SJCRH30 (cell line): ENCODE measurements around the gene TXLNA. TPM values are rescaled to one million over a fixed set of nuclear protein-coding genes. Genes with fewer than 3 reads are reported as not detected.

Source experiments
- DNase-seq, 2 experiments: peaks; one replicate each; pipeline ENCODE4 v3.0.0-alpha.2; 2015 to 2020
- H3K27ac ChIP-seq: fragments of 250-450 bp; sonication (Bioruptor Pico); 2 replicates; pipeline ENCODE4 v1.5.1; 2020; ENCODE audit warnings: mild to moderate bottlenecking, moderate library complexity
- H3K27me3 ChIP-seq: fragments of 250-450 bp; sonication (Bioruptor Pico); 2 replicates; pipeline ENCODE4 v1.5.1; 2020; ENCODE audit warnings: mild to moderate bottlenecking, moderate library complexity
- H3K36me3 ChIP-seq: fragments of 250-450 bp; sonication (Bioruptor Pico); 2 replicates; pipeline ENCODE4 v1.5.1; 2020; ENCODE audit warnings: mild to moderate bottlenecking, moderate library complexity
- H3K4me1 ChIP-seq: fragments of 250-450 bp; sonication (Bioruptor Pico); 2 replicates; pipeline ENCODE4 v1.5.1; 2020; ENCODE audit warnings: mild to moderate bottlenecking, moderate library complexity
- H3K4me3 ChIP-seq: fragments of 250-450 bp; sonication (Bioruptor Pico); 2 replicates; pipeline ENCODE4 v1.5.1; 2020; ENCODE audit warnings: mild to moderate bottlenecking, moderate library complexity
- H3K9me3 ChIP-seq: fragments of 250-450 bp; sonication (Bioruptor Pico); replicated peaks from 2 replicates; pipeline ENCODE4 v1.5.1; 2020; ENCODE audit warnings: mild to moderate bottlenecking, moderate library complexity
- total RNA-seq: library from RNA; depleted of rRNA; stranded (reverse); fragments of >200 nt; shearing (Covaris generic); gene quantifications from 2 replicates; pipeline ENCODE4 v1.2.3, GENCODE V29; 2014

Gene TXLNA
- total RNA-seq, 1 experiment from 2014 or later, result 83.5 TPM

DNA sequence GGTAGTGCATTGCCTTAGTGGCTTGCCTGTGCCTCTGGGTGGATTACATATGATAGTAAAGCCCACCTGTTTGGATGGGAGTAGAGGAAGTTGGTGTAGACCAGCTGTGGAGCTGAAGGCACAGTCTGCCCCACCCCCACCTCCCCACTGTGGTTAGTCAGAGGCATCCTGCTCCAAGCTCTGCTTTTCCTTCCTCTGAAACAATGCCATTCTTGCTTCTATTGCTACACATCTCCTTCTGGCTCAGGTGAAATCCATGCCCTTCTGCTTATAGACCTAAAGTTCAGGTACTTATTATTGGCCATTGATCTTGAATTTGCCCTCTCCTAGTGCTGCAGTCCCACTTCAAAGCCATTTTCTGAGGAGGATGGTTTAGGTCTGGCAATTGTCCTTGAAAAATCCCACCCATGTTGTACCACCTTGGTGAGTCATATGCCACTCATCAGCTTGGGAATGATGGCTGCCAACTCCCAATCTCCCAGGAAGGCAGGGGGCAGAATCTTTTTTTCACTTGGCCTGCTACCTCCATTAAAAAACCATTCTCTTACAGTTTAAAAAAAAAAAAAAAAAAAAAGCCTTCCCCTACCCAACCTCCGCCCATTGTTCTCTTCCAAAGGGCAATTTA, 6.7 kb upstream of the TXLNA start:
- no peaks in the 10 kb centered on the region for H3K4me1 ChIP-seq
- H3K27me3 ChIP-seq, result no peaks in the 10 kb centered on the region
- no peak overlapping the region for H3K27ac ChIP-seq
- H3K9me3 ChIP-seq, result no peaks in the 10 kb centered on the region
- no peak for DNase-seq
- H3K4me3 ChIP-seq, result no peak overlapping the region
- H3K36me3 ChIP-seq, result peaks cover 44% of the 10 kb centered on the region

DNA sequence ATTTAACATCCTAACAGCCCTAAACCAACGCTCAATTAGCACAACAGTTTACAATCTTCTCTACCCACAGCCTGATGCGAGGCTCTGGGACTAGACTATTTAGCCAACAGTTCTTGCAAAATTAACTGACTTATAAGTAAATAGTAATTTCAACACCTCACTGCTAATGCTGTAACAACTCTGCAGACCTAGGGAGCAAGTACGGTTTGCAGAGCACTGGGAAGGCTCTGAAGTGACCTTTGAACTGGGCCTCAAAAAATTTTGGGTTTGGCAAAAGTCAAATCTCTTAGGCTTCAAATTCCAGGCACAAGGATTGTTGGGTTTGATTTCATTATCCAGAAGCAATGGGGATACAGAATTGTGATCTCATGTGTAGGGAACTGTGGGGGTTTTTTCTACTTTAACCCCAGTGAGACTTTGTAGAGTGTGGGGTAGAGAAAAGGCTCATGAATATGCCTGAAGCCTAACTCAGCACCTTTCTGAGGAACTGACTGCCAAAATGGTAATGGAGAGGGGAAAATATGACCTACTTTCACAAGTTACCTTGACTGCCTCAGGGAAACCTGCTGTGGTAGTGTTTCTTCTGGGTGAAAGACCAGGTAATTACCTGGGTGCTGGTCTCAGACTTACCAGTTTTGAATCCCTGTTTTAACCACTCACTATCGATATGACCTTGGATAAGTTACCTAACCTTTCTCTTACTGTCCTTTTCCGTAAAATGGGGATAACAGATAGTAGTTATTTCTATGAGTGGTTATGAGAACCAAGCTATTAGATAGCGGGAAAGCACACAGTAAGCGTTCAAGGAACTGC, 889 bp upstream of the TXLNA start:
- Histone ChIP-seq H3K27ac (peak overlapping the region; percentile 79; the same call in 1 of the 2 replicates), H3K4me3 (peak overlapping the region; percentile 71), H3K27me3 (no peaks in the 10 kb centered on the region), H3K4me1 (peaks cover 10% of the 10 kb centered on the region), H3K36me3 (peaks cover 23% of the 10 kb centered on the region), H3K9me3 (no peaks in the 10 kb centered on the region)
- no peak for DNase-seq

DNA sequence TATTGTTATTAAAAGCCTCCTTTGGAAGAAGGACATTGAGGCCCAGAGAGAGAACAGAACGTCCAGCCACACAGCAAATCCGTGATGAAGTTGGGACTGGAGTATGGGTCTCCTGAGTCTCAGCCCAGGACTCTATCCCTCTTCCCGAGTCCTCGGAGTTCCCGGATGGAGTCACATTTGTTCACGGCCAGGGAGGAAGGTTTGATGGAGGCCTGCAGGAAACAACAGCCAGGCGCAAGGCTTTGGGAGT, 357 bp upstream of the TXLNA start:
- no peak for DNase-seq

DNA sequence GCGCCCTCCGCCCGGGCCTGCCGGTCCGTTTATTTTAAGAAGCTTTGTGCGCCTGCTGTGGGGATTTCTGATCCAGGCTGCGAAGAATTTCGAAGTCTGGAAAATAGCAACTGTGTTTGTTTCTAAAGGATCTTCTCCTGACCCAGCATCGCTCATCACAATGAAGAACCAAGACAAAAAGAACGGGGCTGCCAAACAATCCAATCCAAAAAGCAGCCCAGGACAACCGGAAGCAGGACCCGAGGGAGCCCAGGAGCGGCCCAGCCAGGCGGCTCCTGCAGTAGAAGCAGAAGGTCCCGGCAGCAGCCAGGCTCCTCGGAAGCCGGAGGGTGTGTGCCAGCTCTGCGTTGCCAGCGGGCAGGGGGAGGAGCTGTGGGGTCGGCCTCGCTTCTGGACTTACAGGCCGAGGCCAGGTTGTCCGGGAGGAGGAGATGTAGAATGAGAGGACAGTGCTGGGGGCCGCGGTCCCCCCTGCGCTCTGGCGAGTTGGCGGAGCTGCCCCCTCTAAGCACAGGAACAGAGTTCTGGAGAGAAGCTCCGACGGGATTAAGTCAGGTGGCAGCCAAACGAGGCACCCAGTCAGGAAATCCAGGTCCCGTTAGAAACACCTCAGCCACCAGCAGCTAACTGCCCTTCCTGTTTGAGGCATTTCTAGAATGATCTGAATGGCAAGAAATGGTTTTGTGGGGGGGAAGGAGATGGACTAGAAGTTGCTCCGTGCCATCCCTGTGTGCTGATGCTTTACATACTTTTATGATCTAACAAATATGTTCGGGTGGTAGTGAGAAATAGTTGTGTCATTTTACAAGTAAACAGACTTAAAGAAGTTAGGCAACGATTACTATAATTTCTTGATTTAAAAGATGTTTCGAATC, 948 bp downstream of the TXLNA start:
- Histone ChIP-seq H3K9me3 (no peaks in the 10 kb centered on the region), H3K27ac (peak overlapping the region; percentile 79), H3K4me3 (peak overlapping the region; percentile 71), H3K4me1 (peaks cover 10% of the 10 kb centered on the region), H3K27me3 (no peaks in the 10 kb centered on the region), H3K36me3 (peaks cover 37% of the 10 kb centered on the region)
- DNase-seq, result peak; percentile 67 to 69

More for the DNA sequence above, 357 bp upstream of the TXLNA start:
- peak overlapping the region; percentile 79 for H3K27ac ChIP-seq
- peaks cover 10% of the 10 kb centered on the region for H3K4me1 ChIP-seq
- no peaks in the 10 kb centered on the region for H3K27me3 ChIP-seq
- peak overlapping the region; percentile 71 for H3K4me3 ChIP-seq
- no peaks in the 10 kb centered on the region for H3K9me3 ChIP-seq
- H3K36me3 ChIP-seq, result peaks cover 26% of the 10 kb centered on the region

DNA sequence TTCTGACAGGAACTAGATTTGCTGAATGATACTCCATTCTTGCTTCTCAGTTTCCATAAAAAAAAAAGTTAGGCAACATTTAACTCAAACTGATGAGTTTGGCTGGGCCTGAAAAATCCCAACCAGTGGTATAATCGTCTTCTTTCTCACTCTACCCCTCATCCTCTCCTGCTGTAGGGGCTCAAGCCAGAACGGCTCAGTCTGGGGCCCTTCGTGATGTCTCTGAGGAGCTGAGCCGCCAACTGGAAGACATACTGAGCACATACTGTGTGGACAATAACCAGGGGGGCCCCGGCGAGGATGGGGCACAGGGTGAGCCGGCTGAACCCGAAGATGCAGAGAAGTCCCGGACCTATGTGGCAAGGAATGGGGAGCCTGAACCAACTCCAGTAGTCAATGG, 1.6 kb downstream of the TXLNA start:
- no peak for DNase-seq
- Histone ChIP-seq H3K36me3 (peaks cover 43% of the 10 kb centered on the region), H3K4me3 (peak overlapping the region; percentile 71), H3K27ac (no peak overlapping the region), H3K27me3 (no peaks in the 10 kb centered on the region), H3K4me1 (peaks cover 10% of the 10 kb centered on the region), H3K9me3 (no peaks in the 10 kb centered on the region)

DNA sequence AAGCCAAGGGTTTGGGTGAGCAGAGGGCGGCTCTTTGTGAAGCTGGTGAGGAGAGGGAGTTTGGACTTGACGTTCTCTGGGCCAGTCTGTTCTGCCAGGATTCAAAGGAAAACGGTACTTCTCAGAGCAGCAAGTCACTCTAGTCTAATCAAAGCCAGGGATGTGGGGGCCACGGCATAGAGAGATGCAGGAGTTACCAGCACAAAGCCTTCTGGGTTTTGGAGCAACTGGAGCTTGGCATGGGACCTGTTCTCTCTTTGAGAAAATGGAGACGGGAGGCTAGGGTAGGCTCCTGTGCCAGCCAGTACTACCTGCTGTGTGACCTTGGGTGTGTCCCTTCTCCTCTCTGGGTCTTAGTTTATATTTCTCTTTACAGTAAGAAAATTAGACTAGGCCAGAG, 2.1 kb downstream of the TXLNA start:
- peaks cover 47% of the 10 kb centered on the region for H3K36me3 ChIP-seq
- H3K9me3 ChIP-seq, result no peaks in the 10 kb centered on the region
- peaks cover 10% of the 10 kb centered on the region for H3K4me1 ChIP-seq
- no peaks in the 10 kb centered on the region for H3K27me3 ChIP-seq
- no peak for DNase-seq
- H3K27ac ChIP-seq, result no peak overlapping the region
- no peak overlapping the region for H3K4me3 ChIP-seq

DNA sequence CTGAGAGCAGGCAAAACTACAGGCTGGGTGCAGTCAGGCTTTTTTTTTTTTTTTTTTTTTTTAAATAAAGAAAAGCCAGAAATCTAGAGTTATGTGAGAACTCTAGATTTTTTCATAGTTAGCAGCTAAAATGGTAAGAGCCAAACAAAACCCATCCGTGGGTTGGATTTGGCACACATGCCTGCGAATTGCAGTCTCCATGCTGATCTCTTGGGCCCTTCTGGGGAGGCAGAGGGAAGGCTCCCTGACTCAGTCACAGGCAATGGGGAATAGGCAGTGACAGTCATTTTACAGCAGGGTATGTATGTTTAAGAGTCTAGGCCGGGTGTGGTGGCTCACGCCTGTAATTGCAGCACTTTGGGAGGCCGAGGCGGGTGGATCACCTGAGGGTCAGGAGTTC, 2.6 kb downstream of the TXLNA start:
- no peaks in the 10 kb centered on the region for H3K27me3 ChIP-seq
- H3K36me3 ChIP-seq, result peaks cover 50% of the 10 kb centered on the region
- no peak overlapping the region for H3K27ac ChIP-seq
- H3K4me1 ChIP-seq, result peaks cover 10% of the 10 kb centered on the region
- no peaks in the 10 kb centered on the region for H3K9me3 ChIP-seq
- no peak overlapping the region for H3K4me3 ChIP-seq
- DNase-seq, result no peak

DNA sequence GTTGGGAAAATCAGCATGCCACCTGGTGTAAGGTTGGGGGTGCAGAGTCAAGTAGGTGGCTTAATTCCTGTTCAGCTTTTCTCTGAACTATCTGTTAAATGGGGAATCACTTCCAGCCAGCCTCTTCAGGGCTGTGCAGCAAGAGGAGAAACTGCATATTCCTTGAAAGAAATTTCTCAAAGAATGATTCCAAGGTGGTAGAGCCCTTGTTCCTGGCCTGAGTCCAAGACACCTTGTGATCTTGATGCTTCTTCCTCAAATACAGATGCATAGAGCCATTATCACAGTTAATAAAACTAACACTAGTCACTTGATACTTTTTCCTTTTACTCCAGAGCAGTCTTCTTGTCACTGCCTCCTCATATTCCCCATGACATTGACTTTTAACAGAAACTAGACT, 5.2 kb downstream of the TXLNA start:
- H3K4me1 ChIP-seq, result peaks cover 10% of the 10 kb centered on the region
- H3K36me3 ChIP-seq, result peaks cover 75% of the 10 kb centered on the region
- no peak overlapping the region for H3K27ac ChIP-seq
- DNase-seq, result no peak
- H3K4me3 ChIP-seq, result no peak overlapping the region
- no peaks in the 10 kb centered on the region for H3K27me3 ChIP-seq
- H3K9me3 ChIP-seq, result no peaks in the 10 kb centered on the region

DNA sequence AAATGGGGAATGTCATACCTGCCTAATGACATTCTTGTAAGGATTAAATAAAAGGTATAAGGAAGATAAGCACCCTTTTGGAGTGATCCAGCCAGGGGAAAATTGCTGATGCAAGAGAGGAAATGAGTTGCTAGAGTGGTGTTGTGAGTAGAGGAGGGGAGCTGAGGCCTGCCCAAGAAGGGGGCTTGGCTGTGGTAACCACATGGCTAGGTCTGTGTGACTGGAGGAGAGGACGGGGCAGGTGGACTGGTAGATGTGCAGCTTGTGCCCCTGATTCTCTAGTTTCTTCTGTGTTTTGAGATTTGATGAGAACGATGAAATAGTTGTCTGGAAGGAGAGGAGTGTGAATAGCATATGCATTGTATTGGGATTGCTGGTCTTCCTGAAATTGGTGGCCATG, 6.6 kb downstream of the TXLNA start:
- peaks cover 5% of the 10 kb centered on the region for H3K4me1 ChIP-seq
- DNase-seq, result no peak
- H3K9me3 ChIP-seq, result no peaks in the 10 kb centered on the region
- H3K27me3 ChIP-seq, result no peaks in the 10 kb centered on the region
- H3K36me3 ChIP-seq, result peaks cover 84% of the 10 kb centered on the region
- H3K4me3 ChIP-seq, result no peak overlapping the region
- no peak overlapping the region for H3K27ac ChIP-seq

DNA sequence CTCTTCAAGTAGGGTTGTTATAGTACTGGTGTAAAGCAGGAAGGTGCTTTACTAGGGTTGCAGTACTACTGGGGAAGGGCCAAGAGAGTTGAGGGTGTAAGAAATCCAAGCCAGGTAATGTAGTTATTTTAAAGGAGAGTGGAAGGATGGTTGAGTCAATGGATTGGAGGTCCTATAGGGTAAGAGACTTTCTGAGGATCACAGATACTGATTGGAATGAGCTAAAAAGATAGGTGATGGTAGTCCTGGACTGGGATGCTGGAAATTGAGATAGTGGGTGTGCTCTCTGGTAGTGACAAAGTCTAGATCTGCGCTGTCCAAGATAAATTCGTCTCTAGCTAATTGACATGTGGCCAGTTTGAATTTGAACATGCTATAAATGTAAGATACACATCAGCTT, 7.0 kb downstream of the TXLNA start:
- Histone ChIP-seq H3K4me3 (no peak overlapping the region), H3K27me3 (no peaks in the 10 kb centered on the region), H3K27ac (no peak overlapping the region), H3K9me3 (no peaks in the 10 kb centered on the region), H3K36me3 (peaks cover 84% of the 10 kb centered on the region), H3K4me1 (peaks cover 1% of the 10 kb centered on the region; the same call in 1 of the 2 replicates)
- DNase-seq, result no peak

DNA sequence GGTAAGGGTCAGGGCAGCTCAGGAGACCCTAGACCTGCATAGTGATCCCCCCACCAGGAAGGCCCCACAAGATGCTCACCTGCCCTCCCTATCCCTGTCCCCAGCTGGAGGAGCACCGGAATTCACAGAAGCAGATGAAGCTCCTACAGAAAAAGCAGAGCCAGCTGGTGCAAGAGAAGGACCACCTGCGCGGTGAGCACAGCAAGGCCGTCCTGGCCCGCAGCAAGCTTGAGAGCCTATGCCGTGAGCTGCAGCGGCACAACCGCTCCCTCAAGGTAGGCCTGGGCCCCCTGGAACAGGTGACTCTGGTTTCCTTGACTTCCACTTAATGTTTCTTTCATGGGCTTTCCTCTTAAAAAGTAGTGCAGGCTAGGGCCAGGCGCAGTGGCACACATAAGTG, 8.4 kb downstream of the TXLNA start:
- Histone ChIP-seq H3K4me3 (no peak overlapping the region), H3K27me3 (no peaks in the 10 kb centered on the region), H3K36me3 (peaks cover 87% of the 10 kb centered on the region), H3K4me1 (no peaks in the 10 kb centered on the region), H3K9me3 (no peaks in the 10 kb centered on the region), H3K27ac (no peak overlapping the region)
- no peak for DNase-seq

DNA sequence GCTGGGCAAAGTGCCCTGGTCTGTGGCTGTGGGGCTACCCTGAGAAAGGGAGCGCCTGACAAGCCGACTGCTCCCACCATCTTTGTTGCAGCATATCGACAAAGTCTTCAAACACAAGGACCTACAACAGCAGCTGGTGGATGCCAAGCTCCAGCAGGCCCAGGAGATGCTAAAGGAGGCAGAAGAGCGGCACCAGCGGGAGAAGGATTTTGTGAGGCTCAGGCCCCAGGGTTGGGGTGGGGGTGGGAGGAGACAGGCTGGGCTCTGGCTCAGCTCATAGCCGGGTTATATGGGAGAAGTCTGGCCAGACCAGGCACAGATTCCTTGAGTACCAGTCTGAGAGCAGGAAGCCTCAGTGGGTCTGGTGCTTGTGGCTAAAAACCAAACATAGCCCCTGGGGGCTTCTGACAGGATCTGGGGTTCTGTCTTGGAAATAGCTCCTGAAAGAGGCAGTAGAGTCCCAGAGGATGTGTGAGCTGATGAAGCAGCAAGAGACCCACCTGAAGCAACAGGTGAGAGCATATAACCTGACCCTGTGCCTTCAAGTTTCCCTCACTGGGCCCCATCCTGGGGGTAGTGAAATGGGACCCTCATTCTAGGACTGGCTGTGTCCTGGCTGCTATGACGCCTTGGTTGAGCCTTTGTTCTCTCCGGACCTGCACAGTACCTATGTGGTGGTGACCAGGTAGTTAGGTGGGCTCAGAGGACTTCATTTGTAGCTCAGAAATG, 12.9 kb downstream of the TXLNA start:
- Histone ChIP-seq H3K27ac (no peak overlapping the region), H3K27me3 (no peaks in the 10 kb centered on the region), H3K36me3 (peaks cover 89% of the 10 kb centered on the region), H3K4me1 (no peaks in the 10 kb centered on the region), H3K9me3 (no peaks in the 10 kb centered on the region), H3K4me3 (no peak overlapping the region)
- DNase-seq, result no peak

DNA sequence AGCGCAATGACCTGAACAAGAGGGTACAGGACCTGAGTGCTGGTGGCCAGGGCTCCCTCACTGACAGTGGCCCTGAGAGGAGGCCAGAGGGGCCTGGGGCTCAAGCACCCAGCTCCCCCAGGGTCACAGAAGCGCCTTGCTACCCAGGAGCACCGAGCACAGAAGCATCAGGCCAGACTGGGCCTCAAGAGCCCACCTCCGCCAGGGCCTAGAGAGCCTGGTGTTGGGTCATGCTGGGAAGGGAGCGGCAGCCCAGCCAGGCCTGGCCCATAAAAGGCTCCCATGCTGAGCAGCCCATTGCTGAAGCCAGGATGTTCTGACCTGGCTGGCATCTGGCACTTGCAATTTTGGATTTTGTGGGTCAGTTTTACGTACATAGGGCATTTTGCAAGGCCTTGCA, 15.5 kb downstream of the TXLNA start:
- Histone ChIP-seq H3K9me3 (no peaks in the 10 kb centered on the region), H3K4me1 (peaks cover 6% of the 10 kb centered on the region; the same call in 1 of the 2 replicates), H3K27me3 (no peaks in the 10 kb centered on the region), H3K36me3 (peaks cover 64% of the 10 kb centered on the region), H3K4me3 (no peak overlapping the region), H3K27ac (no peak overlapping the region)
- DNase-seq, result no peak

DNA sequence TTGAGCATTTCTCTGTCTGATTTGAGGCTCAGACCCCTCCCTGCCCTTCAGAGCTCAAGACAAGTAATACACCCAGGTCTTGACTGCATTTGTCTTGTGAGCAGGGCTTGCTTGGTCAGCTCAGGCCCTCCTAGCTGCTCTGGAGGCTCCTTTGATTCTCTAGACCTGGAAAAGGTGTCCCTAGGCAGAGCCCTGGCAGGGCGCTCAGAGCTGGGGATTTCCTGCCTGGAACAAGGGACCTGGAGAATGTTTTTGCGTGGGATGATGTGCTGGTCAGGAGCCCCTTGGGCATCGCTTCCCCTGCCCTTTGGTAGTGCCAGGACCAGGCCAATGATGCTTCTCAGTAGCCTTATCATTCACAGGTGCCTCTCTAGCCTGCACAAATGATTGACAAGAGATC, 16.1 kb downstream of the TXLNA start:
- H3K27me3 ChIP-seq, result no peaks in the 10 kb centered on the region
- H3K27ac ChIP-seq, result no peak overlapping the region
- peaks cover 58% of the 10 kb centered on the region for H3K36me3 ChIP-seq
- peaks cover 6% of the 10 kb centered on the region; the same call in 1 of the 2 replicates for H3K4me1 ChIP-seq
- DNase-seq, result no peak
- no peaks in the 10 kb centered on the region for H3K9me3 ChIP-seq
- no peak overlapping the region for H3K4me3 ChIP-seq
